GM18858 (cell line): ENCODE data around the gene WNT3.
"Not testable (repeated sequence)": the region's sequence is repeated elsewhere in the genome, so short reads cannot be mapped to it uniquely, and the experiment has no call there.

ENCODE experiments used
- ATAC-seq: cut with Tn5 transposase; IDR thresholded peaks from one replicate; pipeline ENCODE4 v1.9.1; 2021; ENCODE audit not compliant: unreplicated experiment

Gene WNT3

GRCh38 chr17:46818316-46818928, at the start of gene WNT3:
Gene WNT3 (minus strand): TSS chr17:46818692. CDS start chr17:46818597, 95 bp downstream.
- no peak for ATAC-seq

GRCh38 chr17:46866747-46867146, 48.3 kb upstream of the WNT3 start:
- ATAC-seq, result no peak

- ATAC-seq, result no peak
Observed at GRCh38 chr17:46866325-46866724, 47.8 kb upstream of the WNT3 start.

- no peak for ATAC-seq
Observed at GRCh38 chr17:46865100-46865499, 46.6 kb upstream of the WNT3 start.

GRCh38 chr17:46863383-46864121, 45.1 kb upstream of the WNT3 start:
- no peak for ATAC-seq

- no peak for ATAC-seq
Observed at GRCh38 chr17:46862949-46863348, 44.5 kb upstream of the WNT3 start.

GRCh38 chr17:46859996-46860395, 41.5 kb upstream of the WNT3 start:
- ATAC-seq, result no peak

- no peak for ATAC-seq
Observed at GRCh38 chr17:46857600-46857999, 39.1 kb upstream of the WNT3 start.

GRCh38 chr17:46854948-46855347, 36.5 kb upstream of the WNT3 start:
- no peak for ATAC-seq

- ATAC-seq, result no peak
Observed at GRCh38 chr17:46854515-46854914, 36.0 kb upstream of the WNT3 start.

GRCh38 chr17:46853896-46854444, 35.5 kb upstream of the WNT3 start:
- ATAC-seq, result no peak

GRCh38 chr17:46851029-46851741, 32.7 kb upstream of the WNT3 start, which contains the start of gene WNT9B:
Gene WNT9B (plus strand): TSS chr17:46851583. CDS start chr17:46851639, 56 bp downstream.
- ATAC-seq, result no peak

GRCh38 chr17:46850688-46851028, 32.2 kb upstream of the WNT3 start:
- ATAC-seq, result no peak

GRCh38 chr17:46848534-46848933, 30.0 kb upstream of the WNT3 start:
- ATAC-seq, result no peak

GRCh38 chr17:46847204-46848191, 29.0 kb upstream of the WNT3 start:
- ATAC-seq, result no peak

GRCh38 chr17:46842835-46843234, 24.3 kb upstream of the WNT3 start:
- no peak for ATAC-seq

- no peak for ATAC-seq
Observed at GRCh38 chr17:46841561-46842379, 23.3 kb upstream of the WNT3 start.

GRCh38 chr17:46840596-46840995, 22.1 kb upstream of the WNT3 start:
- not testable (repeated sequence) for ATAC-seq

GRCh38 chr17:46839211-46839610, 20.7 kb upstream of the WNT3 start:
- ATAC-seq, result no peak

GRCh38 chr17:46837521-46837920, 19.0 kb upstream of the WNT3 start:
- no peak for ATAC-seq
